PFSK-1 (cell line): ENCODE data around the gene HPCAL1.

Source experiments
- REST ChIP-seq, 2 experiments: IDR thresholded peaks; 2 replicates each; pipeline versions ENCODE4 v1.6.1 to v1.8.0; 2011 to 2012; ENCODE audit warnings: low read depth in 2 of 2, low read length in 2 of 2, control low read depth in 1 of 2, inconsistent platforms in 1 of 2, mild to moderate bottlenecking in 1 of 2, moderate library complexity in 1 of 2; ENCODE audit not compliant: insufficient read depth in 1 of 2
- TAF1 ChIP-seq: IDR thresholded peaks from 2 replicates; pipeline ENCODE4 v1.6.1; 2012; ENCODE audit warnings: low read length, control low read depth, borderline replicate concordance; ENCODE audit not compliant: insufficient read depth

GRCh38 chr2:10337449-10338269, 35.0 kb downstream of the HPCAL1 start:
- TF ChIP-seq REST (IDR thresholded peaks at IDR 0.05; ENCODE audit: insufficient read depth in 1 of 2, low read depth in 2 of 2, low read length in 2 of 2) (no peak), TAF1 (no peak)
